Measurements from ENCODE around the gene RRBP1. TPM values are rescaled to one million over a fixed set of nuclear protein-coding genes. Genes with fewer than 3 reads are reported as not detected.

Gene RRBP1
- total RNA-seq, 1 donor from 2014 or later: 312 TPM

GRCh38 chr20:17640146-17640874, 41.7 kb downstream of the RRBP1 start:
- H3K27me3 Mint-ChIP-seq (ENCODE audit: unreplicated experiment): no peaks in the 10 kb centered on the region
- no peak for DNase-seq (ENCODE audit: extremely low spot score, unreplicated experiment)
- TF ChIP-seq CTCF (IDR thresholded peaks at IDR 0.05): no peak
- peak overlapping the region; percentile 19 for H3K27ac Mint-ChIP-seq (ENCODE audit: unreplicated experiment)
- no peaks in the 10 kb centered on the region for H3K9me3 Mint-ChIP-seq (ENCODE audit: unreplicated experiment)
- peaks cover 26% of the 10 kb centered on the region for H3K4me1 Mint-ChIP-seq (ENCODE audit: unreplicated experiment)
- no peak overlapping the region for H3K4me3 Mint-ChIP-seq (ENCODE audit: unreplicated experiment)
- peaks cover 20% of the 10 kb centered on the region for H3K36me3 Mint-ChIP-seq (ENCODE audit: unreplicated experiment)

GRCh38 chr20:17638835-17639407, 43.1 kb downstream of the RRBP1 start:
- Mint-ChIP-seq H3K27ac (ENCODE audit: unreplicated experiment) (peak overlapping the region; percentile 3), H3K9me3 (ENCODE audit: unreplicated experiment) (no peaks in the 10 kb centered on the region)
- TF ChIP-seq CTCF (IDR thresholded peaks at IDR 0.05): no peak

GRCh38 chr20:17637985-17638640, 43.9 kb downstream of the RRBP1 start:
- Mint-ChIP-seq H3K9me3 (ENCODE audit: unreplicated experiment) (no peaks in the 10 kb centered on the region), H3K4me1 (ENCODE audit: unreplicated experiment) (peaks cover 4% of the 10 kb centered on the region), H3K36me3 (ENCODE audit: unreplicated experiment) (peaks cover 27% of the 10 kb centered on the region), H3K27me3 (ENCODE audit: unreplicated experiment) (no peaks in the 10 kb centered on the region), H3K4me3 (ENCODE audit: unreplicated experiment) (no peak overlapping the region), H3K27ac (ENCODE audit: unreplicated experiment) (no peak overlapping the region)
- no peak for DNase-seq (ENCODE audit: extremely low spot score, unreplicated experiment)
- no peak for TF ChIP-seq CTCF (IDR thresholded peaks at IDR 0.05)

More at GRCh38 chr20:17638835-17639407, 43.1 kb downstream of the RRBP1 start:
- H3K4me3 Mint-ChIP-seq (ENCODE audit: unreplicated experiment): no peak overlapping the region
- peaks cover 12% of the 10 kb centered on the region for H3K4me1 Mint-ChIP-seq (ENCODE audit: unreplicated experiment)
- H3K36me3 Mint-ChIP-seq (ENCODE audit: unreplicated experiment): peaks cover 24% of the 10 kb centered on the region
- DNase-seq (ENCODE audit: extremely low spot score, unreplicated experiment): no peak
- no peaks in the 10 kb centered on the region for H3K27me3 Mint-ChIP-seq (ENCODE audit: unreplicated experiment)

GRCh38 chr20:17637413-17637780, 44.6 kb downstream of the RRBP1 start:
- Mint-ChIP-seq H3K9me3 (ENCODE audit: unreplicated experiment) (no peaks in the 10 kb centered on the region), H3K27ac (ENCODE audit: unreplicated experiment) (no peak overlapping the region), H3K36me3 (ENCODE audit: unreplicated experiment) (peaks cover 31% of the 10 kb centered on the region), H3K4me1 (ENCODE audit: unreplicated experiment) (peaks cover 2% of the 10 kb centered on the region), H3K4me3 (ENCODE audit: unreplicated experiment) (no peak overlapping the region), H3K27me3 (ENCODE audit: unreplicated experiment) (no peaks in the 10 kb centered on the region)
- DNase-seq (ENCODE audit: extremely low spot score, unreplicated experiment): no peak
- TF ChIP-seq CTCF (IDR thresholded peaks at IDR 0.05): no peak
